GM23248 (cell line): ENCODE measurements around the gene CDH8. TPM values are rescaled to one million over a fixed set of nuclear protein-coding genes. Genes with fewer than 3 reads are reported as not detected.

Source experiments
- DNase-seq: peaks from one replicate; pipeline ENCODE4 v3.0.0-alpha.2; 2015
- H2AFZ ChIP-seq: fragments of 200-600 bp; sonication (generic); 2 replicates; pipeline ENCODE4 v1.6.1; 2016; ENCODE audit warnings: antibody characterized with exemption
- H3F3A ChIP-seq: fragments of 200-600 bp; sonication (generic); 2 replicates; pipeline ENCODE4 v1.6.1; 2016; ENCODE audit warnings: mild to moderate bottlenecking, antibody characterized with exemption, mixed run types; ENCODE audit not compliant: insufficient read depth
- H3K27ac ChIP-seq: fragments of 200-600 bp; sonication (generic); 2 replicates; pipeline ENCODE4 v1.5.1; 2016; ENCODE audit warnings: mild to moderate bottlenecking
- H3K27me3 ChIP-seq: fragments of 200-600 bp; sonication (generic); replicated peaks from 2 replicates; pipeline ENCODE4 v1.6.1; 2016; ENCODE audit warnings: mild to moderate bottlenecking; ENCODE audit not compliant: insufficient read depth
- H3K36me3 ChIP-seq: fragments of 200-600 bp; sonication (generic); 2 replicates; pipeline ENCODE4 v1.6.1; 2016; ENCODE audit warnings: low read depth, mild to moderate bottlenecking
- H3K4me1 ChIP-seq: fragments of 200-600 bp; sonication (generic); 2 replicates; pipeline ENCODE4 v1.6.1; 2016; ENCODE audit warnings: mild to moderate bottlenecking; ENCODE audit not compliant: insufficient read depth
- H3K4me2 ChIP-seq: fragments of 200-600 bp; sonication (generic); one replicate; pipeline ENCODE4 v1.6.1; 2016; ENCODE audit warnings: mild to moderate bottlenecking; ENCODE audit not compliant: unreplicated experiment
- H3K4me3 ChIP-seq: fragments of 200-600 bp; sonication (generic); 2 replicates; pipeline ENCODE4 v1.5.1; 2016; ENCODE audit warnings: mild to moderate bottlenecking
- H3K79me2 ChIP-seq: fragments of 200-600 bp; sonication (generic); 2 replicates; pipeline ENCODE4 v1.6.1; 2016; ENCODE audit warnings: mild to moderate bottlenecking; ENCODE audit not compliant: insufficient read depth
- H3K9ac ChIP-seq: fragments of 200-600 bp; sonication (generic); 2 replicates; pipeline ENCODE4 v1.6.1; 2016; ENCODE audit warnings: mild to moderate bottlenecking
- H3K9me2 ChIP-seq: fragments of 200-600 bp; sonication (generic); 2 replicates; pipeline ENCODE4 v1.6.1; 2016; ENCODE audit warnings: mixed run types, mild to moderate bottlenecking, moderate library complexity; ENCODE audit not compliant: insufficient read depth
- H3K9me3 ChIP-seq: fragments of 200-600 bp; sonication (generic); one replicate; pipeline ENCODE4 v1.6.1; 2017; ENCODE audit warnings: low read depth
- H4K20me1 ChIP-seq: fragments of 200-600 bp; sonication (generic); 2 replicates; pipeline ENCODE4 v1.6.0; 2016; ENCODE audit not compliant: insufficient read depth
- EZH2 ChIP-seq: fragments of 200-600 bp; sonication (generic); IDR thresholded peaks from 2 replicates; pipeline ENCODE4 v1.6.1; 2018; ENCODE audit warnings: antibody characterized with exemption, mild to moderate bottlenecking; ENCODE audit not compliant: insufficient read depth, poor library complexity, severe bottlenecking
- EZH2phosphoT487 ChIP-seq: fragments of 200-600 bp; sonication (generic); IDR thresholded peaks from 2 replicates; pipeline ENCODE4 v1.6.1; 2018; ENCODE audit warnings: antibody characterized with exemption, moderate library complexity, mild to moderate bottlenecking, low read depth; ENCODE audit not compliant: insufficient read depth
- WGBS, 2 experiments: methylation state at CpG; one replicate each; pipeline ENCODE4 v1.1.6; 2015 to 2017; ENCODE audit warnings: low lambda C conversion rate in 2 of 2, low coverage in 1 of 2; ENCODE audit errors: missing lambda C conversion rate in 2 of 2; 5-methylcytosine and 5-hydroxymethylcytosine counted together
- in situ Hi-C: fragments of 300-500 bp; cut with MboI; formaldehyde crosslinking; loops from 2 replicates; pipeline ENCODE4 v1.15.0; 2020
- polyA plus RNA-seq: library from polyadenylated mRNA; unstranded; fragments of >200 nt; fragmentation: Nextera tagmentation; extraction: Ambion mirVana; gene quantifications from 2 replicates; pipeline ENCODE4 v1.2.1, GENCODE V29; 2016
- total RNA-seq: library from RNA; depleted of rRNA; stranded (reverse); fragments of >200 nt; shearing (Covaris generic); gene quantifications from 2 replicates; pipeline ENCODE4 v1.2.3, GENCODE V29; 2014

Gene CDH8
- total and polyA plus RNA-seq, 2 experiments from 2014 or later = not detected

- Histone ChIP-seq H3K4me1 (no peaks in the 10 kb centered on the region), H3K9me3 (no peaks in the 10 kb centered on the region), H3K79me2 (no peaks in the 10 kb centered on the region), H3K4me2 (no peak overlapping the region), H3K4me3 (no peak overlapping the region), H3K27me3 (no peaks in the 10 kb centered on the region), H3K36me3 (no peaks in the 10 kb centered on the region), H3K9ac (no peak overlapping the region), H2AFZ (no peak overlapping the region), H3K27ac (no peak overlapping the region), H4K20me1 (no peaks in the 10 kb centered on the region), H3F3A (no peaks in the 10 kb centered on the region), H3K9me2 (no peaks in the 10 kb centered on the region)
- WGBS, 2 experiments = 17% methylated on average over 1 of the region's 1 CpG
- in situ Hi-C loops = no loop called here
- DNase-seq = no peak
- TF ChIP-seq EZH2 (no peak), EZH2phosphoT487 (no peak)
These were observed 212.9 kb downstream of the CDH8 start for GRCh38 chr16:61823326-61823725.

GRCh38 chr16:61820820-61821219 is 215.4 kb downstream of the CDH8 start:
- no peaks in the 10 kb centered on the region for H3K9me3 ChIP-seq
- TF ChIP-seq EZH2 (no peak), EZH2phosphoT487 (no peak)
- H3K79me2 ChIP-seq = no peaks in the 10 kb centered on the region
- H3K27ac ChIP-seq = no peak overlapping the region
- no peak overlapping the region for H2AFZ ChIP-seq
- no peaks in the 10 kb centered on the region for H3K36me3 ChIP-seq
- no peaks in the 10 kb centered on the region for H3K4me1 ChIP-seq
- no peak overlapping the region for H3K4me3 ChIP-seq
- H3K9ac ChIP-seq = no peak overlapping the region
- no peak overlapping the region for H3K4me2 ChIP-seq
- no peaks in the 10 kb centered on the region for H4K20me1 ChIP-seq
- DNase-seq = no peak
- no peaks in the 10 kb centered on the region for H3K9me2 ChIP-seq
- H3K27me3 ChIP-seq = no peaks in the 10 kb centered on the region
- WGBS, 2 experiments = 37 to 44% methylated on average over 2 of the region's 2 CpGs
- H3F3A ChIP-seq = no peaks in the 10 kb centered on the region
- in situ Hi-C loops = no loop called here

DNA sequence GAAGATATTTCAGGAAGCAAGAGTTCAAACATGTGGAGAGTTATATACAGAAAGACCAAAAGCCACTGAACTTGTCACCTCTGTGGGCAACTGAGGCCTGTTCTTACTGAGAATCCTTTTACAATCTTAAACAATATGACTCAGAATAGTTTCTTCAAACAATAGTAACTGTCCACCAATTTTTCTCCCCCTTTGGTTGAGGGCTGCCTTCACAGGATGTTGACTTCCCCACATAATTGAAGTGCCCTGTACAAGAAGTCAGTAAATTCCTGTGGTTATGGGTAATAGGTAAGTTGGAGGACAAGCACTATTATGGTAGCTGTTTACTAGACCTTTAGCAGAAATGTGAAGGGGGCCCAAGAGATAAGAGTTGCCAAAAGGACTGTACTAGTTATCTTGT is 215.8 kb downstream of the CDH8 start:
- in situ Hi-C loops = no loop called here

GRCh38 chr16:61818850-61819249 is 217.4 kb downstream of the CDH8 start:
- in situ Hi-C loops = no loop called here
- Histone ChIP-seq H3K79me2 (no peaks in the 10 kb centered on the region), H3K9me2 (no peaks in the 10 kb centered on the region)

More for the DNA sequence above, 215.8 kb downstream of the CDH8 start:
- H3F3A ChIP-seq = no peaks in the 10 kb centered on the region
- H3K4me3 ChIP-seq = no peak overlapping the region
- no peaks in the 10 kb centered on the region for H3K9me2 ChIP-seq
- H3K27me3 ChIP-seq = no peaks in the 10 kb centered on the region
- DNase-seq = no peak
- TF ChIP-seq EZH2phosphoT487 (no peak), EZH2 (no peak)
- H4K20me1 ChIP-seq = no peaks in the 10 kb centered on the region
- no peaks in the 10 kb centered on the region for H3K9me3 ChIP-seq
- H3K4me2 ChIP-seq = no peak overlapping the region
- no peaks in the 10 kb centered on the region for H3K79me2 ChIP-seq
- no peaks in the 10 kb centered on the region for H3K36me3 ChIP-seq
- H3K4me1 ChIP-seq = no peaks in the 10 kb centered on the region
- no peak overlapping the region for H2AFZ ChIP-seq
- H3K27ac ChIP-seq = no peak overlapping the region
- H3K9ac ChIP-seq = no peak overlapping the region

DNA sequence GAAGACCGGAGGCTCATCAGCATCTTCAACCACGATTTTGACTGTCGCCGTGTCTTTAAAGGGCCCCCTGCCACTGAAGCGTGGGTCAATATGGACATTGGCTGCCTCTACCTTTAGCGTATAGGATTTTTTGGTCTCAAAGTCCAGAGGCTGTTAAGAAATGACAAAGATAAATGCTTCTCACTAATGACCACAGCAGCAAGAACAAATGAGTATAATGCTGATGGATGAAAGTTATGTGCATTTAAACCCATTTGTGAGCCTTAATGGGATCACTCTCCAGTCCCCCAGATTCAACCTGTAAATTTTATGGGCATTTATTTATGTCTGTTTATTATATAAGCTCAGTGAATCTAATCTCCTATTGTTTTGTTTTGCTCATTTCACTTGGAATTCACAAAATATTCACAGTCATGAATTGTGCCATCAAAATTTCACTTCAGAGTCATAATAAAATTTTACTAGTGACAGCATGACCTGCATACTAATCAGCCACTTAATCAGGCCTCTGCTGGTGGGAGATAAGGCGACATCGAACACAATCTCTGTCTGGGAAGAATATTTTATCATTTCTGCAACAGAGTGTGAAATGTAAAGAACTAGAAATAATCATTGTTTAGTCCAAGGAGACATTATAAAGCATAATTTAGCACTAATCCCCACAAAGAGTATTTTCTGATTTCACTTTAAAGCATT is 218.5 kb downstream of the CDH8 start:
- no peak for TF ChIP-seq EZH2phosphoT487
- TF ChIP-seq EZH2 = no peak
- H2AFZ ChIP-seq = no peak overlapping the region
- DNase-seq = no peak
- WGBS, 2 experiments = 57 to 70% methylated on average over 8 of the region's 8 CpGs
- no peaks in the 10 kb centered on the region for H3K27me3 ChIP-seq
- H3K27ac ChIP-seq = no peak overlapping the region
- in situ Hi-C loops = no loop called here
- no peaks in the 10 kb centered on the region for H3F3A ChIP-seq
- no peak overlapping the region for H3K9ac ChIP-seq
- no peaks in the 10 kb centered on the region for H4K20me1 ChIP-seq
- H3K4me3 ChIP-seq = no peak overlapping the region
- H3K79me2 ChIP-seq = no peaks in the 10 kb centered on the region
- no peaks in the 10 kb centered on the region for H3K9me2 ChIP-seq
- no peaks in the 10 kb centered on the region for H3K36me3 ChIP-seq
- no peaks in the 10 kb centered on the region for H3K4me1 ChIP-seq
- H3K4me2 ChIP-seq = no peak overlapping the region
- H3K9me3 ChIP-seq = no peaks in the 10 kb centered on the region

More at GRCh38 chr16:61818850-61819249, 217.4 kb downstream of the CDH8 start:
- TF ChIP-seq EZH2 (no peak), EZH2phosphoT487 (no peak)
- no peaks in the 10 kb centered on the region for H3K36me3 ChIP-seq
- no peaks in the 10 kb centered on the region for H3F3A ChIP-seq
- no peaks in the 10 kb centered on the region for H3K27me3 ChIP-seq
- H3K4me1 ChIP-seq = no peaks in the 10 kb centered on the region
- no peak overlapping the region for H2AFZ ChIP-seq
- no peaks in the 10 kb centered on the region for H3K9me3 ChIP-seq
- H3K4me2 ChIP-seq = no peak overlapping the region
- no peaks in the 10 kb centered on the region for H4K20me1 ChIP-seq
- no peak overlapping the region for H3K4me3 ChIP-seq
- H3K27ac ChIP-seq = no peak overlapping the region
- DNase-seq = no peak
- WGBS, 2 experiments = 47 to 61% methylated on average over 1 of the region's 1 CpG
- H3K9ac ChIP-seq = no peak overlapping the region
